PC-3 (cell line): ENCODE results near the gene OR7G1. TPM values are rescaled to one million over a fixed set of nuclear protein-coding genes. Genes with fewer than 3 reads are reported as not detected.

Experiments
- ATAC-seq: fragments of 200-7000 bp; cut with Tn5 transposase; 2 replicates; pipeline ENCODE4 v1.9.1; 2020; ENCODE audit warnings: mild to moderate bottlenecking, moderate library complexity
- BruUV-seq: library from RNA; stranded (reverse); fragments of 400-500 nt; replicated peaks from 2 replicates; lab custom pipeline; 2021; lab: Mats Ljungman, UMichigan
- CTCF ChIA-PET: fragments of 300-600 bp; sonication (Branson Sonifier 250); formaldehyde crosslinking; loops from one replicate; lab custom pipeline; 2022; ENCODE audit warnings: antibody characterized with exemption; lab: Charles Lee
- POLR2A ChIA-PET: fragments of 300-600 bp; sonication (Branson Sonifier 250); formaldehyde crosslinking; loops from one replicate; lab custom pipeline; 2022; ENCODE audit warnings: antibody characterized with exemption; ENCODE audit not compliant: unreplicated experiment; lab: Charles Lee
- DNase-seq: peaks from one replicate; pipeline ENCODE4 v3.0.0-alpha.2; 2015
- H2AFZ ChIP-seq: fragments of 300-600 bp; sonication (generic); 2 replicates; pipeline ENCODE4 v1.6.0; 2016; ENCODE audit warnings: antibody characterized with exemption, low read length
- H3F3A ChIP-seq: fragments of 300-600 bp; sonication (generic); one replicate; pipeline ENCODE4 v1.6.0; 2017; ENCODE audit warnings: antibody characterized with exemption, low read length, control low read depth, mild to moderate bottlenecking; ENCODE audit not compliant: unreplicated experiment
- H3K27ac ChIP-seq: fragments of 300-600 bp; sonication (generic); 2 replicates; pipeline ENCODE4 v1.5.1; 2016; ENCODE audit warnings: mild to moderate bottlenecking, low read length
- H3K27me3 ChIP-seq: fragments of 300-600 bp; sonication (generic); 2 replicates; pipeline ENCODE4 v1.6.1; 2016; ENCODE audit warnings: low read length, mixed read lengths
- H3K36me3 ChIP-seq: fragments of 300-600 bp; sonication (generic); 2 replicates; pipeline ENCODE4 v1.6.1; 2016; ENCODE audit warnings: low read depth, mixed run types, low read length, mixed read lengths
- H3K4me1 ChIP-seq: fragments of 300-600 bp; sonication (generic); 2 replicates; pipeline ENCODE4 v1.5.1; 2016; ENCODE audit warnings: low read length; ENCODE audit not compliant: insufficient read depth
- H3K4me2 ChIP-seq: fragments of 300-600 bp; sonication (generic); 2 replicates; pipeline ENCODE4 v1.6.0; 2016; ENCODE audit warnings: low read length
- H3K4me3 ChIP-seq: fragments of 300-600 bp; sonication (generic); 2 replicates; pipeline ENCODE4 v1.5.1; 2016; ENCODE audit warnings: mild to moderate bottlenecking, low read length, mixed read lengths
- H3K79me2 ChIP-seq: fragments of 300-600 bp; sonication (generic); 2 replicates; pipeline ENCODE4 v1.6.1; 2017; ENCODE audit warnings: low read length, mixed read lengths
- H3K9ac ChIP-seq: fragments of 300-600 bp; sonication (generic); 2 replicates; pipeline ENCODE4 v1.6.0; 2016; ENCODE audit warnings: mild to moderate bottlenecking, low read length
- H3K9me2 ChIP-seq: fragments of 300-600 bp; sonication (generic); replicated peaks from 2 replicates; pipeline ENCODE4 v1.6.1; 2016; ENCODE audit warnings: mixed run types, low read length, mixed read lengths
- H3K9me3 ChIP-seq: fragments of 300-600 bp; sonication (generic); 2 replicates; pipeline ENCODE4 v1.6.1; 2016; ENCODE audit warnings: low read length, mixed read lengths
- H4K20me1 ChIP-seq: fragments of 300-600 bp; sonication (generic); 2 replicates; pipeline ENCODE4 v1.6.1; 2016; ENCODE audit warnings: low read length, mixed read lengths
- CTCF ChIP-seq: fragments of 300-600 bp; sonication (generic); conservative IDR thresholded peaks from 2 replicates; pipeline ENCODE4 v1.5.1; 2017; ENCODE audit warnings: antibody characterized with exemption, low read depth, mild to moderate bottlenecking, low read length
- EZH2 ChIP-seq: fragments of 300-600 bp; sonication (generic); IDR thresholded peaks from one replicate; pipeline ENCODE4 v1.6.1; 2017; ENCODE audit warnings: antibody characterized with exemption, mild to moderate bottlenecking, low read length; ENCODE audit not compliant: unreplicated experiment
- EZH2phosphoT487 ChIP-seq: fragments of 300-600 bp; sonication (generic); IDR thresholded peaks from 2 replicates; pipeline ENCODE4 v1.6.1; 2018; ENCODE audit warnings: mild to moderate bottlenecking, antibody characterized with exemption, low read length, borderline replicate concordance
- intact Hi-C: fragments of 100-400 bp; cut with micrococcal nuclease; formaldehyde crosslinking; loops from 2 replicates; pipeline ENCODE4 v1.9.0; 2023
- total RNA-seq: library from RNA; depleted of rRNA; stranded (reverse); fragments of >200 nt; gene quantifications from 2 replicates; pipeline ENCODE4 v1.2.3, GENCODE V29; 2014

The OR7G1 gene
- total RNA-seq, 1 experiment from 2014 or later, result not detected

GRCh38 chr19:9159891-9160290, 44.3 kb upstream of the OR7G1 start:
- H3K4me3 ChIP-seq, result no peak overlapping the region
- no peak overlapping the region for H3K4me2 ChIP-seq
- peaks cover 33% of the 10 kb centered on the region for H3K9me3 ChIP-seq
- no peaks in the 10 kb centered on the region for H4K20me1 ChIP-seq
- BruUV-seq, result no TSS peak
- no peaks in the 10 kb centered on the region for H3K4me1 ChIP-seq
- H3K27me3 ChIP-seq, result no peaks in the 10 kb centered on the region
- no peak overlapping the region for H2AFZ ChIP-seq
- intact Hi-C loops, result no loop called here
- H3K27ac ChIP-seq, result no peak overlapping the region
- ChIA-PET CTCF (no interaction called here), POLR2A (no interaction called here)
- H3K79me2 ChIP-seq, result peaks cover 22% of the 10 kb centered on the region
- no peak for ATAC-seq
- no peaks in the 10 kb centered on the region for H3F3A ChIP-seq
- H3K36me3 ChIP-seq, result peaks cover 95% of the 10 kb centered on the region
- TF ChIP-seq EZH2phosphoT487 (no peak), CTCF (no peak), EZH2 (no peak)
- DNase-seq, result no peak
- H3K9ac ChIP-seq, result no peak overlapping the region
- no peaks in the 10 kb centered on the region for H3K9me2 ChIP-seq

DNA sequence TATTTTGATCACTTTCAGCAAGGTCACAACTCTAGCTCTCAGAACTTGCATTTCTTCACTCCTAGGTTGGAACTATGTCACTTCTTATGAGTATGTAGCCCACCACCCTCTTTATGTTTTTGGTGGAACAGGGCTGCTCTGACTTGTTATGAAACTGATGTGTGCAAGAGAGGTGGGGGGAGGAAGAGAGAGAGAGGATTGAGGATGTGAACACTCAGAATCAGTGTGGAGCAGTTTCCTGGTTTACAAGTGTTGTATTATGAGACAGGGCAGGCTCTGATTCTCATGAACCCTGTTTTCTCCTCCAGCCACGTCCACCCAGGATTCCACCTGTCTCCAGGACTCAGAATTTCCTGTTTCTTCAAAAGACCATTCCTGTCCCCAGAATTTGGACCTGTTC, 40.7 kb upstream of the OR7G1 start:
- Histone ChIP-seq H3K4me2 (no peak overlapping the region), H3K27ac (no peak overlapping the region), H3K4me1 (no peaks in the 10 kb centered on the region), H3K36me3 (peaks cover 98% of the 10 kb centered on the region), H3K27me3 (no peaks in the 10 kb centered on the region), H3K9me2 (no peaks in the 10 kb centered on the region), H2AFZ (no peak overlapping the region), H3K9me3 (peaks cover 56% of the 10 kb centered on the region), H4K20me1 (no peaks in the 10 kb centered on the region), H3F3A (no peaks in the 10 kb centered on the region), H3K9ac (no peak overlapping the region), H3K4me3 (no peak overlapping the region), H3K79me2 (peaks cover 57% of the 10 kb centered on the region)
- no peak for ATAC-seq
- BruUV-seq, result no TSS peak
- ChIA-PET CTCF (no interaction called here), POLR2A (no interaction called here)
- TF ChIP-seq EZH2 (no peak), EZH2phosphoT487 (no peak), CTCF (no peak)
- intact Hi-C loops, result no loop called here
- no peak for DNase-seq

DNA sequence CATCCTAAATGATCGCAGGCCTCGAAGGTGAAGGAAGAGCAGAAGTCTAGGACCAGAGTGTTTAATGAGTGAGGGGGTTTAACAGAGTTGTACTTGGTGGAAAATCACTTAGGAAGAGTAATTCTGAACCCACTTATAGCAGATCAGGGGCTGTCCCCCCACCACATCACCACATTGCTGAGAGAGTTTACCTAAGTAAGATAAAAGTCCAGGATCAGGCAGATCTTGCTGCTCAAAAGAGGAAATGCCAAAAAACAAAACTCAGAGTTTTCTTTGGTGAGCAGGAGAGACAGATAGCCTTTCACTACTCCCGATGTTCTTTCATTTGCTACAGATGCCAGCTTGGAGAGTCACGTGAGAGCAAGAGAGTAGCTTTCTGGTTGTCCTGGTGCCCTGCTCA, 40.0 kb upstream of the OR7G1 start:
- no peaks in the 10 kb centered on the region for H3K4me1 ChIP-seq
- H3K36me3 ChIP-seq, result peaks cover 98% of the 10 kb centered on the region
- H3F3A ChIP-seq, result no peaks in the 10 kb centered on the region
- ATAC-seq, result no peak
- ChIA-PET CTCF (no interaction called here), POLR2A (no interaction called here)
- no peak overlapping the region for H3K27ac ChIP-seq
- no peak overlapping the region for H3K4me3 ChIP-seq
- H2AFZ ChIP-seq, result no peak overlapping the region
- peaks cover 64% of the 10 kb centered on the region for H3K79me2 ChIP-seq
- no TSS peak for BruUV-seq
- H3K9me3 ChIP-seq, result peaks cover 56% of the 10 kb centered on the region
- no peak overlapping the region for H3K4me2 ChIP-seq
- TF ChIP-seq EZH2phosphoT487, result no peak
- no peak for TF ChIP-seq CTCF
- TF ChIP-seq EZH2, result no peak
- no peak for DNase-seq
- H3K27me3 ChIP-seq, result no peaks in the 10 kb centered on the region
- no peak overlapping the region for H3K9ac ChIP-seq
- H3K9me2 ChIP-seq, result no peaks in the 10 kb centered on the region
- intact Hi-C loops, result no loop called here
- 0 out of 2 replicates have a peak, but pooled peaks cover 2% of the 10 kb centered on the region for H4K20me1 ChIP-seq
